HCT116 (cell line): ENCODE measurements around the gene MYO10. TPM values are rescaled to one million over a fixed set of nuclear protein-coding genes. Genes with fewer than 3 reads are reported as not detected.

Experiments used
- ATAC-seq: fragments of 200-7000 bp; cut with Tn5 transposase; 2 replicates; pipeline ENCODE4 v1.9.1; 2020; ENCODE audit warnings: mild to moderate bottlenecking, moderate library complexity
- BruUV-seq: library from RNA; stranded (reverse); fragments of 400-500 nt; replicated peaks from 2 replicates; lab custom pipeline; 2021; lab: Mats Ljungman, UMichigan
- CTCF ChIA-PET: fragments of 300-600 bp; sonication (Branson Sonifier 250); formaldehyde crosslinking; loops from one replicate; lab custom pipeline; 2021; ENCODE audit warnings: antibody characterized with exemption; lab: Charles Lee
- POLR2A ChIA-PET: fragments of 300-600, 350-600 bp; sonication (Branson Sonifier 250); formaldehyde crosslinking; loops from one replicate; lab custom pipeline; 2021; ENCODE audit warnings: antibody characterized with exemption; lab: Charles Lee
- RAD21 ChIA-PET, 2 experiments: fragments of 300-600 bp; sonication (Branson Sonifier 250); formaldehyde crosslinking; loops; one replicate each; lab custom pipeline; 2023; ENCODE audit warnings: low total read pairs in 2 of 2; ENCODE audit not compliant: uncharacterized antibody in 2 of 2, unreplicated experiment in 2 of 2, low non-redundant PET in 1 of 2; lab: Charles Lee
- DNase-seq: peaks from one replicate; pipeline ENCODE4 v3.0.0-alpha.2; 2010; ENCODE audit warnings: low read depth, low spot score
- H2AFZ ChIP-seq: fragments of 200-600 bp; shearing (Covaris generic), sonication (generic); 2 replicates; pipeline ENCODE4 v1.6.1; 2017; ENCODE audit warnings: low read depth, mixed run types, mixed read lengths, antibody characterized with exemption, low read length; ENCODE audit not compliant: poor library complexity, severe bottlenecking
- H3K27ac ChIP-seq: 2 replicates; pipeline ENCODE4 v1.5.1; 2012; ENCODE audit warnings: low read depth, low read length
- H3K27me3 ChIP-seq: fragments of 200-600 bp; sonication (generic); 2 replicates; pipeline ENCODE4 v1.6.1; 2016; ENCODE audit warnings: mixed run types, low read length, mixed read lengths; ENCODE audit not compliant: insufficient read depth
- H3K36me3 ChIP-seq, 2 experiments: fragments of 200-500 bp in 1 of 2; fragments of 200-600 bp in 1 of 2; sonication (Bioruptor generic) in 1 of 2; sonication (generic) in 1 of 2; 2 replicates each; pipeline versions ENCODE4 v1.5.1 to v1.6.1; 2014 to 2016; ENCODE audit warnings: low read length in 2 of 2, inconsistent platforms in 1 of 2, mixed read lengths in 1 of 2, mixed run types in 1 of 2; ENCODE audit not compliant: insufficient read depth in 2 of 2, control insufficient read depth in 1 of 2
- H3K4me1 ChIP-seq, 2 experiments: fragments of 200-600 bp in 1 of 2; sonication (generic) in 1 of 2; 2 replicates each; pipeline versions ENCODE4 v1.5.1 to v1.6.1; 2012 to 2017; ENCODE audit warnings: low read length in 2 of 2, inconsistent platforms in 1 of 2, mild to moderate bottlenecking in 1 of 2, mixed read lengths in 1 of 2, mixed run types in 1 of 2, moderate library complexity in 1 of 2; ENCODE audit not compliant: insufficient read depth in 2 of 2, control insufficient read depth in 1 of 2
- H3K4me2 ChIP-seq: fragments of 200-600 bp; sonication (generic); 2 replicates; pipeline ENCODE4 v1.6.1; 2017; ENCODE audit warnings: mixed run types, low read length, mixed read lengths
- H3K4me3 ChIP-seq, 2 experiments: fragments of 200-600 bp in 1 of 2; sonication (generic) in 1 of 2; replicated peaks in 1 of 2; 2 replicates each; pipeline ENCODE4 v1.5.1; 2011 to 2016; ENCODE audit warnings: low read length in 2 of 2, control low read depth in 1 of 2, low read depth in 1 of 2, mild to moderate bottlenecking in 1 of 2, mixed read lengths in 1 of 2, mixed run types in 1 of 2
- H3K79me2 ChIP-seq: fragments of 200-600 bp; sonication (generic); 2 replicates; pipeline ENCODE4 v1.6.1; 2017; ENCODE audit warnings: mild to moderate bottlenecking, mixed run types, low read length, moderate library complexity, mixed read lengths; ENCODE audit not compliant: insufficient read depth
- H3K9ac ChIP-seq: fragments of 200-600 bp; sonication (generic); 2 replicates; pipeline ENCODE4 v1.6.1; 2016; ENCODE audit warnings: low read length, mixed read lengths
- H3K9me2 ChIP-seq: fragments of 200-600 bp; sonication (generic), shearing (Covaris generic); 2 replicates; pipeline ENCODE4 v1.6.1; 2017; ENCODE audit warnings: mixed run types, mild to moderate bottlenecking, moderate library complexity; ENCODE audit not compliant: insufficient read depth
- H3K9me3 ChIP-seq, 2 experiments: fragments of 200-500 bp in 1 of 2; fragments of 200-600 bp in 1 of 2; sonication (Bioruptor generic) in 1 of 2; sonication (generic) in 1 of 2; 2 replicates each; pipeline ENCODE4 v1.6.1; 2014 to 2017; ENCODE audit warnings: low read length in 2 of 2, mixed read lengths in 2 of 2, inconsistent platforms in 1 of 2, low read depth in 1 of 2, mild to moderate bottlenecking in 1 of 2, mixed run types in 1 of 2, moderate library complexity in 1 of 2; ENCODE audit not compliant: control insufficient read depth in 1 of 2, insufficient read depth in 1 of 2
- H4K20me1 ChIP-seq: fragments of 200-600 bp; sonication (generic), shearing (Covaris generic); 2 replicates; pipeline ENCODE4 v1.6.1; 2017; ENCODE audit warnings: mixed run types, mild to moderate bottlenecking, moderate library complexity; ENCODE audit not compliant: insufficient read depth
- ATF3 ChIP-seq: IDR thresholded peaks from 2 replicates; pipeline ENCODE4 v1.6.1; 2012
- CBX3 ChIP-seq: IDR thresholded peaks from 2 replicates; pipeline ENCODE4 v1.6.1; 2012; ENCODE audit warnings: low read depth
- CEBPB ChIP-seq: IDR thresholded peaks from 2 replicates; pipeline ENCODE4 v1.6.1; 2012; ENCODE audit warnings: low read depth
- EGR1 ChIP-seq: IDR thresholded peaks from 2 replicates; pipeline ENCODE4 v1.6.1; 2012; ENCODE audit warnings: low read depth
- ELF1 ChIP-seq: IDR thresholded peaks from 2 replicates; pipeline ENCODE4 v1.6.1; 2012; ENCODE audit warnings: low read depth, borderline replicate concordance
- EZH2 ChIP-seq: fragments of 200-600 bp; sonication (generic); IDR thresholded peaks from 2 replicates; pipeline ENCODE4 v1.6.1; 2017; ENCODE audit warnings: antibody characterized with exemption, mixed run types
- EZH2phosphoT487 ChIP-seq: fragments of 200-600 bp; IDR thresholded peaks from 2 replicates; pipeline ENCODE4 v1.6.1; 2018; ENCODE audit warnings: antibody characterized with exemption, borderline replicate concordance
- FOSL1 ChIP-seq: IDR thresholded peaks from 2 replicates; pipeline ENCODE4 v1.6.1; 2012; ENCODE audit warnings: low read depth
- JUND ChIP-seq: IDR thresholded peaks from 2 replicates; pipeline ENCODE4 v1.6.1; 2012
- POLR2A ChIP-seq: IDR thresholded peaks from 2 replicates; pipeline ENCODE4 v1.7.0; 2011; ENCODE audit warnings: borderline replicate concordance; ENCODE audit not compliant: insufficient read depth, insufficient read length; ENCODE audit errors: extremely low read depth
- POLR2AphosphoS5 ChIP-seq: IDR thresholded peaks from 2 replicates; pipeline ENCODE4 v1.6.1; 2011; ENCODE audit warnings: mild to moderate bottlenecking, low read depth, low read length, moderate library complexity
- RAD21 ChIP-seq: IDR thresholded peaks from 2 replicates; pipeline ENCODE4 v1.6.1; 2012; ENCODE audit warnings: low read depth, mild to moderate bottlenecking
- REST ChIP-seq: IDR thresholded peaks from 2 replicates; pipeline ENCODE4 v1.6.1; 2012; ENCODE audit warnings: low read depth
- SP1 ChIP-seq: IDR thresholded peaks from 2 replicates; pipeline ENCODE4 v1.6.1; 2012; ENCODE audit warnings: low read depth
- SRF ChIP-seq: IDR thresholded peaks from 2 replicates; pipeline ENCODE4 v1.6.1; 2012; ENCODE audit warnings: low read depth
- TCF7L2 ChIP-seq: IDR thresholded peaks from 2 replicates; pipeline ENCODE4 v1.7.0; 2011; ENCODE audit warnings: borderline replicate concordance, inconsistent platforms; ENCODE audit not compliant: insufficient read depth, insufficient read length; ENCODE audit errors: extremely low read depth
- YY1 ChIP-seq: IDR thresholded peaks from 2 replicates; pipeline ENCODE4 v1.6.1; 2011; ENCODE audit warnings: low read length, low read depth, moderate library complexity, mild to moderate bottlenecking; ENCODE audit not compliant: insufficient replicate concordance; ENCODE audit errors: extremely low read depth
- ZNF274 ChIP-seq: fragments of 200-500 bp; sonication (Bioruptor generic); IDR thresholded peaks from 2 replicates; pipeline ENCODE4 v1.6.1; 2014; ENCODE audit warnings: mild to moderate bottlenecking, low read depth, low read length, inconsistent platforms
- intact Hi-C: fragments of 100-400 bp; cut with micrococcal nuclease; formaldehyde crosslinking; loops from 2 replicates; pipeline ENCODE4 v1.10.0; 2022
- total RNA-seq: library from RNA; stranded (reverse); gene quantifications from one replicate; pipeline ENCODE4 v1.2.1, GENCODE V29; 2021; ENCODE audit not compliant: unreplicated experiment
- TF ChIP-seq, protein P1 (sequence below), 3 experiments: fragments of 200-600 bp in 1 of 3; sonication (generic) in 1 of 3; IDR thresholded peaks in 2 of 3; conservative IDR thresholded peaks in 1 of 3; 2 replicates each; pipeline ENCODE4 v1.5.1; 2012 to 2017; ENCODE audit warnings: low read depth in 2 of 3, low read length in 2 of 3, antibody characterized with exemption in 1 of 3, borderline replicate concordance in 1 of 3, control low read depth in 1 of 3, mild to moderate bottlenecking in 1 of 3, mixed read lengths in 1 of 3, mixed run types in 1 of 3, moderate library complexity in 1 of 3; ENCODE audit not compliant: insufficient read depth in 1 of 3
- TF ChIP-seq, protein P2 (sequence below): IDR thresholded peaks from 2 replicates; pipeline ENCODE4 v1.6.1; 2011; ENCODE audit warnings: mild to moderate bottlenecking, low read length, moderate library complexity; ENCODE audit not compliant: insufficient replicate concordance; ENCODE audit errors: extremely low read depth

MYO10 gene
- total RNA-seq, 1 experiment from 2014 or later: 34.9 TPM

GRCh38 chr5:16685069-16685468 is 251.0 kb downstream of the MYO10 start:
- no peaks in the 10 kb centered on the region for H3K79me2 ChIP-seq
- TF ChIP-seq YY1 (no peak), ELF1 (no peak), POLR2A (no peak), CEBPB (no peak), RAD21 (no peak), ATF3 (no peak), REST (no peak), ZNF274 (no peak), TCF7L2 (no peak), FOSL1 (no peak), JUND (no peak), SP1 (no peak), EGR1 (no peak), CBX3 (no peak), SRF (no peak), POLR2AphosphoS5 (no peak), EZH2phosphoT487 (no peak), EZH2 (no peak)
- TF ChIP-seq, protein P1, sequence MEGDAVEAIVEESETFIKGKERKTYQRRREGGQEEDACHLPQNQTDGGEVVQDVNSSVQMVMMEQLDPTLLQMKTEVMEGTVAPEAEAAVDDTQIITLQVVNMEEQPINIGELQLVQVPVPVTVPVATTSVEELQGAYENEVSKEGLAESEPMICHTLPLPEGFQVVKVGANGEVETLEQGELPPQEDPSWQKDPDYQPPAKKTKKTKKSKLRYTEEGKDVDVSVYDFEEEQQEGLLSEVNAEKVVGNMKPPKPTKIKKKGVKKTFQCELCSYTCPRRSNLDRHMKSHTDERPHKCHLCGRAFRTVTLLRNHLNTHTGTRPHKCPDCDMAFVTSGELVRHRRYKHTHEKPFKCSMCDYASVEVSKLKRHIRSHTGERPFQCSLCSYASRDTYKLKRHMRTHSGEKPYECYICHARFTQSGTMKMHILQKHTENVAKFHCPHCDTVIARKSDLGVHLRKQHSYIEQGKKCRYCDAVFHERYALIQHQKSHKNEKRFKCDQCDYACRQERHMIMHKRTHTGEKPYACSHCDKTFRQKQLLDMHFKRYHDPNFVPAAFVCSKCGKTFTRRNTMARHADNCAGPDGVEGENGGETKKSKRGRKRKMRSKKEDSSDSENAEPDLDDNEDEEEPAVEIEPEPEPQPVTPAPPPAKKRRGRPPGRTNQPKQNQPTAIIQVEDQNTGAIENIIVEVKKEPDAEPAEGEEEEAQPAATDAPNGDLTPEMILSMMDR (IDR thresholded peaks at IDR 0.05 in 2 of 3, conservative IDR thresholded peaks at IDR 0.05 in 1 of 3; ENCODE audit: borderline replicate concordance in 1 of 3, insufficient read depth in 1 of 3, low read depth in 2 of 3, low read length in 2 of 3): no peak
- TF ChIP-seq, protein P2, sequence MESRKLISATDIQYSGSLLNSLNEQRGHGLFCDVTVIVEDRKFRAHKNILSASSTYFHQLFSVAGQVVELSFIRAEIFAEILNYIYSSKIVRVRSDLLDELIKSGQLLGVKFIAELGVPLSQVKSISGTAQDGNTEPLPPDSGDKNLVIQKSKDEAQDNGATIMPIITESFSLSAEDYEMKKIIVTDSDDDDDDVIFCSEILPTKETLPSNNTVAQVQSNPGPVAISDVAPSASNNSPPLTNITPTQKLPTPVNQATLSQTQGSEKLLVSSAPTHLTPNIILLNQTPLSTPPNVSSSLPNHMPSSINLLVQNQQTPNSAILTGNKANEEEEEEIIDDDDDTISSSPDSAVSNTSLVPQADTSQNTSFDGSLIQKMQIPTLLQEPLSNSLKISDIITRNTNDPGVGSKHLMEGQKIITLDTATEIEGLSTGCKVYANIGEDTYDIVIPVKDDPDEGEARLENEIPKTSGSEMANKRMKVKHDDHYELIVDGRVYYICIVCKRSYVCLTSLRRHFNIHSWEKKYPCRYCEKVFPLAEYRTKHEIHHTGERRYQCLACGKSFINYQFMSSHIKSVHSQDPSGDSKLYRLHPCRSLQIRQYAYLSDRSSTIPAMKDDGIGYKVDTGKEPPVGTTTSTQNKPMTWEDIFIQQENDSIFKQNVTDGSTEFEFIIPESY: no peak
- no peak overlapping the region for H3K4me3 ChIP-seq
- peaks cover 4 to 32% of the 10 kb centered on the region in 2 experiments for H3K36me3 ChIP-seq
- H2AFZ ChIP-seq: no peak overlapping the region
- BruUV-seq: no TSS peak
- RAD21 ChIA-PET: no interaction called here
- CTCF ChIA-PET: no interaction called here
- H3K4me2 ChIP-seq: no peak overlapping the region
- H3K27ac ChIP-seq: no peak overlapping the region
- H3K9me2 ChIP-seq: no peaks in the 10 kb centered on the region
- no peaks in the 10 kb centered on the region for H3K4me1 ChIP-seq
- no peak overlapping the region for H3K9ac ChIP-seq
- no peaks in the 10 kb centered on the region for H3K27me3 ChIP-seq
- POLR2A ChIA-PET: no interaction called here
- DNase-seq: no peak
- H4K20me1 ChIP-seq: no peaks in the 10 kb centered on the region
- H3K9me3 ChIP-seq: no peaks in the 10 kb centered on the region
- intact Hi-C loops: no loop called here
- no peak for ATAC-seq
